ENCODE results near the gene ZNF592.

- TF ChIP-seq POLR2A (IDR thresholded peaks at IDR 0.05) = no peak
- no peak for TF ChIP-seq CTCF (IDR thresholded peaks at IDR 0.05)
- TF ChIP-seq EP300 (IDR thresholded peaks at IDR 0.05; ENCODE audit: low read depth) = no peak
- TF ChIP-seq POLR2AphosphoS5 (IDR thresholded peaks at IDR 0.05) = no peak
These were observed 74.4 kb downstream of the ZNF592 start for GRCh38 chr15:84822653-84823281.

All from transverse colon (tissue), 4 donors.